H9 (cell line): ENCODE measurements around the gene ADAMTSL2. TPM values are rescaled to one million over a fixed set of nuclear protein-coding genes. Genes with fewer than 3 reads are reported as not detected.

Experiments
- DNase-seq: peaks from one replicate; pipeline ENCODE4 v3.0.0-alpha.2; 2017
- H2AFZ ChIP-seq: one replicate; pipeline ENCODE4 v1.6.1; 2013; ENCODE audit warnings: mild to moderate bottlenecking, low read length, control low read depth, moderate library complexity
- H2AK5ac ChIP-seq: 2 replicates; pipeline ENCODE4 v1.6.1; 2013; ENCODE audit warnings: low read length, control low read depth, mixed read lengths; ENCODE audit not compliant: insufficient read length
- H2BK120ac ChIP-seq: one replicate; pipeline ENCODE4 v1.6.1; 2013; ENCODE audit warnings: low read depth, mild to moderate bottlenecking, low read length, control low read depth, inconsistent platforms; ENCODE audit not compliant: poor library complexity, severe bottlenecking
- H2BK12ac ChIP-seq: 2 replicates; pipeline ENCODE4 v1.6.1; 2013; ENCODE audit warnings: low read length, control low read depth, mixed read lengths, low read depth; ENCODE audit not compliant: insufficient read length
- H2BK15ac ChIP-seq: 2 replicates; pipeline ENCODE4 v1.6.1; 2013; ENCODE audit warnings: low read depth, low read length, control low read depth
- H2BK20ac ChIP-seq: one replicate; pipeline ENCODE4 v1.6.1; 2013; ENCODE audit warnings: low read depth, mild to moderate bottlenecking, low read length, control low read depth, inconsistent platforms; ENCODE audit not compliant: poor library complexity, severe bottlenecking
- H2BK5ac ChIP-seq: 2 replicates; pipeline ENCODE4 v1.6.1; 2013; ENCODE audit warnings: low read length, control low read depth, mixed read lengths; ENCODE audit not compliant: insufficient read length
- H3K14ac ChIP-seq: 2 replicates; pipeline ENCODE4 v1.6.1; 2013; ENCODE audit warnings: low read length, control low read depth; ENCODE audit not compliant: insufficient read depth
- H3K18ac ChIP-seq: 2 replicates; pipeline ENCODE4 v1.6.1; 2013; ENCODE audit warnings: low read depth, mild to moderate bottlenecking, mixed read lengths, low read length, control low read depth; ENCODE audit not compliant: insufficient read length
- H3K23ac ChIP-seq: 2 replicates; pipeline ENCODE4 v1.6.1; 2013; ENCODE audit warnings: low read length, control low read depth, mixed read lengths, low read depth; ENCODE audit not compliant: insufficient read length
- H3K23me2 ChIP-seq: 2 replicates; pipeline ENCODE4 v1.6.1; 2013; ENCODE audit warnings: low read depth, mild to moderate bottlenecking, mixed read lengths, low read length, control low read depth; ENCODE audit not compliant: insufficient read length, poor library complexity, severe bottlenecking
- H3K27ac ChIP-seq: 2 replicates; pipeline ENCODE4 v1.5.1; 2013; ENCODE audit warnings: low read length, control low read depth, mixed read lengths, low read depth; ENCODE audit not compliant: insufficient read length
- H3K27me3 ChIP-seq: 2 replicates; pipeline ENCODE4 v1.6.1; 2013; ENCODE audit warnings: low read length, control low read depth, inconsistent platforms; ENCODE audit not compliant: insufficient read depth
- H3K4ac ChIP-seq: 2 replicates; pipeline ENCODE4 v1.6.1; 2013; ENCODE audit warnings: low read depth, mild to moderate bottlenecking, control low read depth, inconsistent platforms, low read length, moderate library complexity
- H3K4me1 ChIP-seq: 2 replicates; pipeline ENCODE4 v1.6.1; 2013; ENCODE audit warnings: low read length, control low read depth, inconsistent platforms; ENCODE audit not compliant: insufficient read depth
- H3K4me2 ChIP-seq: 2 replicates; pipeline ENCODE4 v1.6.1; 2013; ENCODE audit warnings: low read length, control low read depth, mixed read lengths; ENCODE audit not compliant: insufficient read length, insufficient read depth
- H3K56ac ChIP-seq: 2 replicates; pipeline ENCODE4 v1.6.1; 2013; ENCODE audit warnings: low read depth, mild to moderate bottlenecking, mixed read lengths, low read length, control low read depth; ENCODE audit not compliant: insufficient read length
- H3K79me1 ChIP-seq: 2 replicates; pipeline ENCODE4 v1.6.1; 2013; ENCODE audit warnings: low read depth, mild to moderate bottlenecking, moderate library complexity, low read length, control low read depth, inconsistent platforms; ENCODE audit not compliant: insufficient read depth, poor library complexity, severe bottlenecking
- H3K79me2 ChIP-seq: 2 replicates; pipeline ENCODE4 v1.6.1; 2013; ENCODE audit warnings: low read length, control low read depth, inconsistent platforms; ENCODE audit not compliant: insufficient read depth
- H3K9ac ChIP-seq: 2 replicates; pipeline ENCODE4 v1.6.1; 2013; ENCODE audit warnings: low read length, control low read depth, mixed read lengths; ENCODE audit not compliant: insufficient read length; ENCODE audit errors: extremely low read depth
- H3K9me3 ChIP-seq: one replicate; pipeline ENCODE4 v1.6.1; 2013; ENCODE audit warnings: low read depth, low read length, inconsistent platforms; ENCODE audit not compliant: control insufficient read depth
- H3T11ph ChIP-seq: one replicate; pipeline ENCODE4 v1.6.1; 2013; ENCODE audit warnings: mild to moderate bottlenecking, low read length, control low read depth, inconsistent platforms
- H4K20me1 ChIP-seq: one replicate; pipeline ENCODE4 v1.6.1; 2013; ENCODE audit not compliant: control insufficient read depth, insufficient read length, insufficient read depth
- H4K5ac ChIP-seq: 2 replicates; pipeline ENCODE4 v1.6.1; 2013; ENCODE audit warnings: low read depth, mild to moderate bottlenecking, mixed read lengths, low read length, control low read depth; ENCODE audit not compliant: insufficient read length
- H4K8ac ChIP-seq: replicated peaks from 2 replicates; pipeline ENCODE4 v1.6.1; 2013; ENCODE audit warnings: low read length, control low read depth, mixed read lengths, low read depth; ENCODE audit not compliant: insufficient read length
- H4K91ac ChIP-seq: 2 replicates; pipeline ENCODE4 v1.6.1; 2013; ENCODE audit warnings: low read depth, mild to moderate bottlenecking, moderate library complexity, mixed read lengths, low read length, control low read depth; ENCODE audit not compliant: insufficient read length
- H3K27ac Mint-ChIP-seq, 3 experiments: 2 replicates in 2 of 3; 3 replicates in 1 of 3; pipeline ENCODE4 v1.8.0; 2020 to 2021; ENCODE audit warnings: mixed read lengths in 3 of 3, mild to moderate bottlenecking in 1 of 3, moderate library complexity in 1 of 3
- H3K27me3 Mint-ChIP-seq: 2 replicates; pipeline ENCODE4 v1.8.0; 2021; ENCODE audit warnings: low read depth, mild to moderate bottlenecking, moderate library complexity, mixed read lengths
- H3K36me3 Mint-ChIP-seq, 3 experiments: 2 replicates in 2 of 3; 3 replicates in 1 of 3; pipeline ENCODE4 v1.8.0; 2020 to 2021; ENCODE audit warnings: low read depth in 3 of 3, mixed read lengths in 3 of 3; ENCODE audit not compliant: insufficient read depth in 1 of 3
- H3K4me1 Mint-ChIP-seq, 2 experiments: 2 replicates each; pipeline ENCODE4 v1.8.0; 2020; ENCODE audit warnings: mixed read lengths in 2 of 2
- H3K4me3 Mint-ChIP-seq, 2 experiments: 2 replicates in 1 of 2; 3 replicates in 1 of 2; pipeline ENCODE4 v1.8.0; 2020 to 2021; ENCODE audit warnings: mild to moderate bottlenecking in 2 of 2, mixed read lengths in 2 of 2, moderate library complexity in 1 of 2
- H3K9me3 Mint-ChIP-seq, 2 experiments: 2 replicates in 1 of 2; 3 replicates in 1 of 2; pipeline ENCODE4 v1.8.0; 2020; ENCODE audit warnings: mild to moderate bottlenecking in 2 of 2, mixed read lengths in 2 of 2, moderate library complexity in 1 of 2
- WGBS: extraction: QIAGEN DNeasy Blood & Tissue Kit; methylation state at CpG from one replicate; pipeline ENCODE4 v1.1.7; 2013; ENCODE audit warnings: missing lambda C conversion rate, low lambda C conversion rate, mixed read lengths; ENCODE audit not compliant: insufficient read length; ENCODE audit errors: extremely low coverage; 5-methylcytosine and 5-hydroxymethylcytosine counted together
- total RNA-seq: library from RNA; stranded (reverse); gene quantifications from 2 replicates; pipeline ENCODE4 v1.2.1, GENCODE V29; 2021
- TF ChIP-seq, protein P1 (sequence below): fragments of 200-600 bp; sonication (generic); conservative IDR thresholded peaks from 3 replicates; pipeline ENCODE4 v1.8.0; 2021; ENCODE audit warnings: antibody characterized with exemption, mild to moderate bottlenecking

Gene ADAMTSL2
- total RNA-seq, 1 experiment from 2014 or later: 0.61 TPM

DNA sequence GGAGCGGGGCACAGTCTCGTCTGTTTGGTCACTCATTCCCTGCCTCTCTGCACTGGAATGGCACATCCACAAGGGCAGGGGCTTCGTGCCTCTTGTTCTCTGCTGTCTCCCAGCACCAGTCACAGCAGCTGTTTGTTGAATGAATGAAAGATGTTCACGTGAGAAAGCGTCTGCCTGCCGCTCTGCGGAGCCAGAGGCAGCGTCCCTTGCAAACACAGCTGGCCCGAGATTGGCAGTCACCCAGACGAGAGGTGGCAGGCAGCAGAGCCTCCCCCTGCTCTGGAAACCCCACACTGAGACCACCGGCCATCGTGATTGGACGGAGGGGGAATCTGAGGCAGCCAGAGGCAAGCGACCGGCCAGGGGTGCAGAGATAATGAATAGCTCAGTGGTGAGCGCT, 80.7 kb downstream of the ADAMTSL2 start:
- Histone ChIP-seq H3K79me1 (no peaks in the 10 kb centered on the region), H3K79me2 (no peaks in the 10 kb centered on the region), H3K4me2 (no peak overlapping the region), H3K4me1 (no peaks in the 10 kb centered on the region), H3K18ac (no peak overlapping the region), H2BK20ac (no peak overlapping the region), H3K14ac (no peak overlapping the region), H3K27ac (no peak overlapping the region), H2BK5ac (no peak overlapping the region), H4K91ac (no peak overlapping the region), H2BK15ac (no peak overlapping the region), H4K20me1 (no peaks in the 10 kb centered on the region), H2BK120ac (no peak overlapping the region), H2AK5ac (no peak overlapping the region), H3K23me2 (no peaks in the 10 kb centered on the region), H3K9ac (no peak overlapping the region), H3K56ac (no peak overlapping the region), H3K9me3 (no peaks in the 10 kb centered on the region), H4K5ac (no peak overlapping the region), H2BK12ac (no peak overlapping the region), H4K8ac (no peak overlapping the region), H2AFZ (no peak overlapping the region), H3T11ph (no peak overlapping the region), H3K4ac (no peak overlapping the region), H3K27me3 (no peaks in the 10 kb centered on the region; the same call in 1 of the 2 replicates), H3K23ac (no peak overlapping the region)
- Mint-ChIP-seq H3K9me3 (no peaks in the 10 kb centered on the region; a peak in 2 of 5 replicates), H3K27ac (no peak overlapping the region; a peak in 1 of 7 replicates), H3K4me1 (peaks cover 6 to 17% of the 10 kb centered on the region in 2 experiments), H3K36me3 (no peaks in the 10 kb centered on the region), H3K4me3 (no peak overlapping the region), H3K27me3 (peaks cover 73% of the 10 kb centered on the region)
- TF ChIP-seq, protein P1, sequence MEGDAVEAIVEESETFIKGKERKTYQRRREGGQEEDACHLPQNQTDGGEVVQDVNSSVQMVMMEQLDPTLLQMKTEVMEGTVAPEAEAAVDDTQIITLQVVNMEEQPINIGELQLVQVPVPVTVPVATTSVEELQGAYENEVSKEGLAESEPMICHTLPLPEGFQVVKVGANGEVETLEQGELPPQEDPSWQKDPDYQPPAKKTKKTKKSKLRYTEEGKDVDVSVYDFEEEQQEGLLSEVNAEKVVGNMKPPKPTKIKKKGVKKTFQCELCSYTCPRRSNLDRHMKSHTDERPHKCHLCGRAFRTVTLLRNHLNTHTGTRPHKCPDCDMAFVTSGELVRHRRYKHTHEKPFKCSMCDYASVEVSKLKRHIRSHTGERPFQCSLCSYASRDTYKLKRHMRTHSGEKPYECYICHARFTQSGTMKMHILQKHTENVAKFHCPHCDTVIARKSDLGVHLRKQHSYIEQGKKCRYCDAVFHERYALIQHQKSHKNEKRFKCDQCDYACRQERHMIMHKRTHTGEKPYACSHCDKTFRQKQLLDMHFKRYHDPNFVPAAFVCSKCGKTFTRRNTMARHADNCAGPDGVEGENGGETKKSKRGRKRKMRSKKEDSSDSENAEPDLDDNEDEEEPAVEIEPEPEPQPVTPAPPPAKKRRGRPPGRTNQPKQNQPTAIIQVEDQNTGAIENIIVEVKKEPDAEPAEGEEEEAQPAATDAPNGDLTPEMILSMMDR: no peak
- DNase-seq: no peak
- WGBS: no CpG with 5 or more reads among the region's 16 CpGs
